H54 (cell line): ENCODE data around the gene SENP7.

ENCODE experiments used
- DNase-seq: peaks from one replicate; pipeline ENCODE4 v3.0.0; 2011; ENCODE audit warnings: low spot score, mixed read lengths; ENCODE audit not compliant: insufficient read length
- FAIRE-seq: peaks from 3 replicates; lab custom pipeline; 2011; peaks lifted over from hg19 to GRCh38; lab: Jason Lieb, UNC
- POLR2A ChIP-seq: IDR thresholded peaks from 2 replicates; pipeline ENCODE4 v1.6.1; 2011; ENCODE audit warnings: low read depth, mild to moderate bottlenecking, low read length

SENP7 gene

GRCh38 chr3:101379658-101380376 lies 133.2 kb downstream of the SENP7 start:
- no peak for DNase-seq
- no peak for TF ChIP-seq POLR2A
- FAIRE-seq = peak; percentile 79

- no peak for TF ChIP-seq POLR2A
- DNase-seq (no peak), FAIRE-seq (no peak)
Observed at GRCh38 chr3:101377796-101378195, 135.2 kb downstream of the SENP7 start.

GRCh38 chr3:101377209-101377608 lies 135.8 kb downstream of the SENP7 start:
- FAIRE-seq (no peak), DNase-seq (no peak)
- no peak for TF ChIP-seq POLR2A

GRCh38 chr3:101375586-101375985 lies 137.4 kb downstream of the SENP7 start:
- TF ChIP-seq POLR2A = no peak
- DNase-seq (no peak), FAIRE-seq (peak; percentile 20)

- DNase-seq = no peak
- no peak for FAIRE-seq
- TF ChIP-seq POLR2A = no peak
Observed at GRCh38 chr3:101362406-101362805, 150.6 kb downstream of the SENP7 start.

- TF ChIP-seq POLR2A = no peak
- FAIRE-seq = peak; percentile 64
- DNase-seq = no peak
Observed at GRCh38 chr3:101351829-101352228, 161.2 kb downstream of the SENP7 start.

- no peak for TF ChIP-seq POLR2A
- DNase-seq (no peak), FAIRE-seq (no peak)
Observed at GRCh38 chr3:101340591-101340990, 172.4 kb downstream of the SENP7 start.

- DNase-seq = no peak
- no peak for FAIRE-seq
- TF ChIP-seq POLR2A = no peak
Observed at GRCh38 chr3:101333883-101334282, 179.1 kb downstream of the SENP7 start.

GRCh38 chr3:101329016-101329673 lies 183.9 kb downstream of the SENP7 start:
- DNase-seq = no peak
- no peak for FAIRE-seq
- TF ChIP-seq POLR2A = no peak

- no peak for TF ChIP-seq POLR2A
- FAIRE-seq = no peak
- DNase-seq = no peak
Observed at GRCh38 chr3:101325393-101326134, 187.4 kb downstream of the SENP7 start.

- TF ChIP-seq POLR2A = no peak
- FAIRE-seq (no peak), DNase-seq (no peak)
Observed at GRCh38 chr3:101320475-101320874, 192.5 kb downstream of the SENP7 start, which contains the start of gene IMPG2. TSS of gene IMPG2 (minus strand) at chr3:101320575. CDS start at chr3:101320372, 203 bp downstream.

GRCh38 chr3:101319531-101319930 lies 193.5 kb downstream of the SENP7 start:
- FAIRE-seq = no peak
- no peak for TF ChIP-seq POLR2A
- no peak for DNase-seq

GRCh38 chr3:101312545-101312944 lies 200.5 kb downstream of the SENP7 start:
- FAIRE-seq (no peak), DNase-seq (no peak)
- no peak for TF ChIP-seq POLR2A

- TF ChIP-seq POLR2A = no peak
- DNase-seq (no peak), FAIRE-seq (no peak)
Observed at GRCh38 chr3:101311676-101312075, 201.3 kb downstream of the SENP7 start.
